CD4-positive, alpha-beta T cell (primary cell): ENCODE results near the gene ALK. TPM values are rescaled to one million over a fixed set of nuclear protein-coding genes. Genes with fewer than 3 reads are reported as not detected.

Experiments used
- ATAC-seq: fragments of 200-7000 bp; cut with Tn5 transposase; one replicate; pipeline ENCODE4 v1.10.0; 2022; ENCODE audit warnings: mild to moderate bottlenecking; ENCODE audit not compliant: poor library complexity
- CTCF ChIA-PET: fragments of 350-600 bp; sonication (Branson Sonifier 250); formaldehyde crosslinking; loops from one replicate; lab custom pipeline; 2021; ENCODE audit warnings: antibody characterized with exemption, inconsistent platforms; lab: Charles Lee
- POLR2A ChIA-PET: fragments of 350-600 bp; sonication (Branson Sonifier 250); formaldehyde crosslinking; loops from one replicate; lab custom pipeline; 2021; ENCODE audit warnings: antibody characterized with exemption, inconsistent platforms; lab: Charles Lee
- DNase-seq, 14 experiments: peaks; one replicate each; pipeline ENCODE4 v3.0.0-alpha.2; 2013 to 2020; ENCODE audit warnings: mixed read lengths in 2 of 14
- H3K27ac ChIP-seq, 2 donors: one replicate each; pipeline versions ENCODE4 v1.5.1 to v1.7.0; 2013; ENCODE audit warnings: low read length in 2 of 2, low read depth in 1 of 2, mild to moderate bottlenecking in 1 of 2
- H3K27me3 ChIP-seq, 2 experiments: 1 replicate in 1 of 2; 2 replicates in 1 of 2; pipeline versions ENCODE4 v1.6.1 to v1.7.0; 2013; ENCODE audit warnings: low read length in 2 of 2, control low read depth in 1 of 2, mild to moderate bottlenecking in 1 of 2, moderate library complexity in 1 of 2; ENCODE audit not compliant: insufficient read depth in 2 of 2, control insufficient read depth in 1 of 2
- H3K36me3 ChIP-seq: one replicate; pipeline ENCODE4 v1.6.1; 2013; ENCODE audit warnings: low read length, control low read depth; ENCODE audit not compliant: insufficient read depth
- H3K4me1 ChIP-seq: one replicate; pipeline ENCODE4 v1.6.1; 2013; ENCODE audit warnings: low read length, control low read depth; ENCODE audit not compliant: insufficient read depth
- H3K4me3 ChIP-seq: one replicate; pipeline ENCODE4 v1.5.1; 2013; ENCODE audit warnings: mild to moderate bottlenecking, low read length, moderate library complexity
- H3K9me3 ChIP-seq, 2 experiments: 1 replicate in 1 of 2; 2 replicates in 1 of 2; pipeline versions ENCODE4 v1.6.1 to v1.7.0; 2013; ENCODE audit warnings: low read length in 2 of 2, mild to moderate bottlenecking in 2 of 2, control low read depth in 1 of 2, moderate library complexity in 1 of 2; ENCODE audit not compliant: control insufficient read depth in 1 of 2, insufficient read depth in 1 of 2
- H3K27ac Mint-ChIP-seq: one replicate; pipeline ENCODE4 v1.8.0; 2020; ENCODE audit warnings: mixed read lengths
- H3K27me3 Mint-ChIP-seq: one replicate; pipeline ENCODE4 v1.8.0; 2021; ENCODE audit warnings: mixed read lengths
- H3K36me3 Mint-ChIP-seq: one replicate; pipeline ENCODE4 v1.8.0; 2021; ENCODE audit warnings: low read depth, mixed read lengths
- H3K4me1 Mint-ChIP-seq: one replicate; pipeline ENCODE4 v1.8.0; 2021; ENCODE audit warnings: low read depth, mixed read lengths
- H3K4me3 Mint-ChIP-seq: one replicate; pipeline ENCODE4 v1.8.0; 2020; ENCODE audit warnings: mild to moderate bottlenecking, mixed read lengths
- H3K9me3 Mint-ChIP-seq: one replicate; pipeline ENCODE4 v1.8.0; 2020; ENCODE audit warnings: mixed read lengths
- intact Hi-C, 2 experiments: fragments of 100-400 bp; cut with DNase I in 1 of 2; cut with micrococcal nuclease in 1 of 2; formaldehyde crosslinking; loops; one replicate each; pipeline versions ENCODE4 v1.15.1 to v1.9.0; 2023 to 2025; cut with DNase I, micrococcal nuclease
- total RNA-seq, 174 experiments: library from RNA in 2 of 174; stranded (reverse) in 2 of 174; gene quantifications; one replicate each; pipeline ENCODE4 v1.2.3 and lab custom pipeline; 2021 to 2026
- TF ChIP-seq, protein P1 (sequence below): fragments of 200-600 bp; IDR thresholded peaks from one replicate; pipeline ENCODE4 v1.8.0; 2022; ENCODE audit warnings: antibody characterized with exemption, mild to moderate bottlenecking

ALK gene
- total RNA-seq, 2 experiments from 2014 or later = not detected

- H3K27me3 Mint-ChIP-seq = peaks cover 5% of the 10 kb centered on the region
- DNase-seq (no peak), ATAC-seq (no peak)
- H3K27ac Mint-ChIP-seq = no peak overlapping the region
- ChIA-PET POLR2A (no interaction called here), CTCF (no interaction called here)
- no peaks in the 10 kb centered on the region for H3K4me1 ChIP-seq
- H3K27me3 ChIP-seq = no peaks in the 10 kb centered on the region
- no peak overlapping the region for H3K27ac ChIP-seq
- no peaks in the 10 kb centered on the region for H3K36me3 Mint-ChIP-seq
- H3K4me1 Mint-ChIP-seq = no peaks in the 10 kb centered on the region
- H3K4me3 Mint-ChIP-seq = no peak overlapping the region
- no peaks in the 10 kb centered on the region for H3K36me3 ChIP-seq
- intact Hi-C loops = no loop called here
- no peaks in the 10 kb centered on the region for H3K9me3 ChIP-seq
- no peaks in the 10 kb centered on the region for H3K9me3 Mint-ChIP-seq
- H3K4me3 ChIP-seq = no peak overlapping the region
- TF ChIP-seq, protein P1, sequence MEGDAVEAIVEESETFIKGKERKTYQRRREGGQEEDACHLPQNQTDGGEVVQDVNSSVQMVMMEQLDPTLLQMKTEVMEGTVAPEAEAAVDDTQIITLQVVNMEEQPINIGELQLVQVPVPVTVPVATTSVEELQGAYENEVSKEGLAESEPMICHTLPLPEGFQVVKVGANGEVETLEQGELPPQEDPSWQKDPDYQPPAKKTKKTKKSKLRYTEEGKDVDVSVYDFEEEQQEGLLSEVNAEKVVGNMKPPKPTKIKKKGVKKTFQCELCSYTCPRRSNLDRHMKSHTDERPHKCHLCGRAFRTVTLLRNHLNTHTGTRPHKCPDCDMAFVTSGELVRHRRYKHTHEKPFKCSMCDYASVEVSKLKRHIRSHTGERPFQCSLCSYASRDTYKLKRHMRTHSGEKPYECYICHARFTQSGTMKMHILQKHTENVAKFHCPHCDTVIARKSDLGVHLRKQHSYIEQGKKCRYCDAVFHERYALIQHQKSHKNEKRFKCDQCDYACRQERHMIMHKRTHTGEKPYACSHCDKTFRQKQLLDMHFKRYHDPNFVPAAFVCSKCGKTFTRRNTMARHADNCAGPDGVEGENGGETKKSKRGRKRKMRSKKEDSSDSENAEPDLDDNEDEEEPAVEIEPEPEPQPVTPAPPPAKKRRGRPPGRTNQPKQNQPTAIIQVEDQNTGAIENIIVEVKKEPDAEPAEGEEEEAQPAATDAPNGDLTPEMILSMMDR = no peak
Observed at GRCh38 chr2:29718076-29718686, 203.2 kb downstream of the ALK start.

DNA sequence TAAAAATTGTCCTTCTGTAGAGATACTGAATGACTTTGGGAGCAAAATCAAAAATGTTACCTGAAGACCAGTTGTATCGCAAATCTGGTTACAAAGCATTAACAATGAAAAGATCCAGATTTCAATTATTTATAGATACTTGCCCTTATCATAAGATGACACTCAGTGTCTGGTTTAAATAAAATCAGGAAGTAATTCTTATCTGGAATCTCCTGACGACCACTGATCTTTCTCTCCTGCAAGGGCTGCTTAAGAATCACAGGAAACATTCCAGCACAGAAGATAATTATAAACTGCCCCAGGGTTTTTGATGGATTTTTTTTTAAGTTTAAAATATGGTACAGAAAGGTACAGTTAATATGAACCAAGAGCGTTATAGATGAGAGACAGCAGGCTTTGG lies 205.7 kb downstream of the ALK start:
- H3K27ac ChIP-seq = no peak overlapping the region
- Mint-ChIP-seq H3K4me3 (no peak overlapping the region), H3K4me1 (no peaks in the 10 kb centered on the region), H3K9me3 (no peaks in the 10 kb centered on the region), H3K36me3 (no peaks in the 10 kb centered on the region), H3K27me3 (peaks cover 13% of the 10 kb centered on the region), H3K27ac (no peak overlapping the region)
- DNase-seq (no peak), ATAC-seq (no peak)
- POLR2A ChIA-PET = no interaction called here
- H3K9me3 ChIP-seq = no peaks in the 10 kb centered on the region
- no peaks in the 10 kb centered on the region for H3K4me1 ChIP-seq
- no peak overlapping the region for H3K4me3 ChIP-seq
- H3K36me3 ChIP-seq = no peaks in the 10 kb centered on the region
- CTCF ChIA-PET = no interaction called here
- intact Hi-C loops = no loop called here
- TF ChIP-seq, protein P1 = no peak
- no peaks in the 10 kb centered on the region for H3K27me3 ChIP-seq

GRCh38 chr2:29714333-29714732 lies 207.1 kb downstream of the ALK start:
- H3K36me3 ChIP-seq = no peaks in the 10 kb centered on the region
- no peaks in the 10 kb centered on the region for H3K36me3 Mint-ChIP-seq
- H3K4me1 Mint-ChIP-seq = no peaks in the 10 kb centered on the region
- H3K27ac Mint-ChIP-seq = no peak overlapping the region
- CTCF ChIA-PET = no interaction called here
- no peaks in the 10 kb centered on the region for H3K9me3 ChIP-seq
- no peaks in the 10 kb centered on the region for H3K27me3 ChIP-seq
- no peaks in the 10 kb centered on the region for H3K4me1 ChIP-seq
- no peak overlapping the region for H3K4me3 ChIP-seq
- intact Hi-C loops = no loop called here
- ATAC-seq (no peak), DNase-seq (no peak)
- no peaks in the 10 kb centered on the region for H3K9me3 Mint-ChIP-seq
- TF ChIP-seq, protein P1 = no peak
- no peak overlapping the region for H3K4me3 Mint-ChIP-seq
- H3K27me3 Mint-ChIP-seq = peaks cover 13% of the 10 kb centered on the region
- POLR2A ChIA-PET = no interaction called here
- no peak overlapping the region for H3K27ac ChIP-seq
